ENCODE results near the gene MEAK7. TPM values are rescaled to one million over a fixed set of nuclear protein-coding genes. Genes with fewer than 3 reads are reported as not detected.

The MEAK7 gene
- total RNA-seq, 2 donors from 2014 or later: 6.7 to 11.2 TPM

DNA sequence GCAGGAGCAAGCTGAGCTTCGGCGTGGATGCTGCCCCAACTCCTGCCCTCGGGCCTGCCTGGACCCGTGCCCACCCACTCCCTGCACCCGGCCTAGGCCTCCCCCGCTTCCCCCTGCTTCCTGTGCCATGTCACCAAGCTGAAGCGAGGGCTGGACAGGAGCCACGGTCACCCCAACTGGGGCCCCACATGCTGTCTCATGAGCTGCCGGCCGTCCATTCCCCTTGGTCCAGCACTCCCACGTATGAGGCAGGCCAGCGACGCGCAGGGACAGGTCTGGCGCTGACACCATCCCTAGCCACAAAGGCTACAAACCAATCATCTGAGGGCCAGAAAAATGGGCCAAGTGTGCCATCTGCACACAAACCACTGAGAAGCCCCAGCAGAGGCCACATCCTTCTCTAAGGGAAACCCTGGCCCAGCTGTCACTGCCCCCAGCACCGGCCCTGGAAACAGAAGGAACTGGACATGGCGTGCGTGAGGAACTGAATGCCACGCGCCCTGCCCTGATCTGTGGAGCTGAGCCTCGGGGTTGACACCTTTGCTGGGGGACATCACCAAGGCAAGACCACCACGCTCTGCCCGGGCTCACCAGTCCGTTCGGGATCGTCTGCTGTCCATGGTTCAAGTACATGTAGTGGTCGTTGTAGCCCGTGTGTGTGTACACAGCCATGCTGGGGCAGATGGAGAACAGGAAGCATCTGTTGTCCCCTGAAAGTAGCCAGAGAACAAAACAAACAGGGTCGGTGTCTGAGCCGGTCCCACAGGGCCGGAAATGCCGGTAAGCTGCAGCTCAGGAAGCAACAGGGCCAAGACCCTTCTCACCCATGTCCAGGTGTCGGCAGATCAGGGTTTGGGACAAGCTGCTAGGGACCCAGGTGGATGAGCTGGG is 22.2 kb downstream of the MEAK7 start:
- H3K36me3 ChIP-seq (replicated peaks in 1 of 2; ENCODE audit: insufficient read depth in 1 of 2, low read depth in 2 of 2): no peaks in the 10 kb centered on the region
- intact Hi-C loops (cut with DNase I): no loop called here
- WGBS, 2 donors: 76 to 91% methylated on average over 22 to 28 of the region's 33 CpGs
- H3K9me3 ChIP-seq: no peaks in the 10 kb centered on the region
- H3K27me3 ChIP-seq: no peaks in the 10 kb centered on the region
- DNase-seq (no peak), ATAC-seq (no peak)
- no peak for TF ChIP-seq POLR2A (IDR thresholded peaks at IDR 0.05)
- TF ChIP-seq, protein P1, sequence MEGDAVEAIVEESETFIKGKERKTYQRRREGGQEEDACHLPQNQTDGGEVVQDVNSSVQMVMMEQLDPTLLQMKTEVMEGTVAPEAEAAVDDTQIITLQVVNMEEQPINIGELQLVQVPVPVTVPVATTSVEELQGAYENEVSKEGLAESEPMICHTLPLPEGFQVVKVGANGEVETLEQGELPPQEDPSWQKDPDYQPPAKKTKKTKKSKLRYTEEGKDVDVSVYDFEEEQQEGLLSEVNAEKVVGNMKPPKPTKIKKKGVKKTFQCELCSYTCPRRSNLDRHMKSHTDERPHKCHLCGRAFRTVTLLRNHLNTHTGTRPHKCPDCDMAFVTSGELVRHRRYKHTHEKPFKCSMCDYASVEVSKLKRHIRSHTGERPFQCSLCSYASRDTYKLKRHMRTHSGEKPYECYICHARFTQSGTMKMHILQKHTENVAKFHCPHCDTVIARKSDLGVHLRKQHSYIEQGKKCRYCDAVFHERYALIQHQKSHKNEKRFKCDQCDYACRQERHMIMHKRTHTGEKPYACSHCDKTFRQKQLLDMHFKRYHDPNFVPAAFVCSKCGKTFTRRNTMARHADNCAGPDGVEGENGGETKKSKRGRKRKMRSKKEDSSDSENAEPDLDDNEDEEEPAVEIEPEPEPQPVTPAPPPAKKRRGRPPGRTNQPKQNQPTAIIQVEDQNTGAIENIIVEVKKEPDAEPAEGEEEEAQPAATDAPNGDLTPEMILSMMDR (IDR thresholded peaks at IDR 0.05): no peak
- H3K27ac ChIP-seq: no peak overlapping the region
- no peak overlapping the region for H3K4me3 ChIP-seq
- no peaks in the 10 kb centered on the region for H3K4me1 ChIP-seq

DNA sequence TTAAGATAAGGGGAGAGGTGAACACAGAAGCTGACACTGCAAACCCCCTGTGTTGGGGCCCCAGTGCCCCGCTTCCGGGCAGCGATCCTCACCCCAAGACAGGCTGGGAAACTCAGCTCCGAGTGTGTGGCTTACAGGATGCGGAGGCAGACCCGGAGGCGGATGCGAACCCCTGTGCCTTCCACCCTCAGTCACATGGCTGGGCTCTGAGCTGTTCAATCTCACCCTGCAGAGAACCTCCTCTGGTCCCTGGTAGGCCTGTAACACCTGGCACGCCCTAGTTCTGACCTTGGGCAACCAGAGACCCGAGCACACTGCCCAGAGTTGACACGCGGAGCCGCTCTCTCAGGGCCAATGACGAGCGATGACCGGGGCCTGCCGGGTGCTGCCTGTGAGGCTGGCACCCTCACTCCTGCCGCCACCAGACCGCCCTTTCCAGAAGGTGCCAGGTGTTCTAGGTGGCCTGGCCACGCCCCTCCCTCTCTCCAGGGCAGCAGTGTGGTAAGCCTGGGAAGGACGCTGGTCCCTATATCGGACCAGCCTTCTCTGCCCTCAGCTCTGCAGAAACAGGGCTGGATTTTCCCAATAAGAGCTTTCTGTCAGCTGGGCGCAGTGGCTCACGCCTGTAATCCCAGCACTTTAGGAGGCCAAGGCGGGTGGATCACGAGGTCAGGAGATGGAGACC is 23.3 kb downstream of the MEAK7 start:
- Histone ChIP-seq H3K36me3 (replicated peaks in 1 of 2; ENCODE audit: insufficient read depth in 1 of 2, low read depth in 2 of 2) (no peaks in the 10 kb centered on the region), H3K9me3 (no peaks in the 10 kb centered on the region), H3K27me3 (no peaks in the 10 kb centered on the region), H3K27ac (no peak overlapping the region), H3K4me1 (no peaks in the 10 kb centered on the region), H3K4me3 (no peak overlapping the region)
- ATAC-seq: no peak
- intact Hi-C loops (cut with DNase I): no loop called here
- WGBS, 2 donors: 88 to 89% methylated on average over 15 to 26 of the region's 26 CpGs
- DNase-seq: no peak
- TF ChIP-seq, protein P1 (IDR thresholded peaks at IDR 0.05): no peak
- TF ChIP-seq POLR2A (IDR thresholded peaks at IDR 0.05): no peak

DNA sequence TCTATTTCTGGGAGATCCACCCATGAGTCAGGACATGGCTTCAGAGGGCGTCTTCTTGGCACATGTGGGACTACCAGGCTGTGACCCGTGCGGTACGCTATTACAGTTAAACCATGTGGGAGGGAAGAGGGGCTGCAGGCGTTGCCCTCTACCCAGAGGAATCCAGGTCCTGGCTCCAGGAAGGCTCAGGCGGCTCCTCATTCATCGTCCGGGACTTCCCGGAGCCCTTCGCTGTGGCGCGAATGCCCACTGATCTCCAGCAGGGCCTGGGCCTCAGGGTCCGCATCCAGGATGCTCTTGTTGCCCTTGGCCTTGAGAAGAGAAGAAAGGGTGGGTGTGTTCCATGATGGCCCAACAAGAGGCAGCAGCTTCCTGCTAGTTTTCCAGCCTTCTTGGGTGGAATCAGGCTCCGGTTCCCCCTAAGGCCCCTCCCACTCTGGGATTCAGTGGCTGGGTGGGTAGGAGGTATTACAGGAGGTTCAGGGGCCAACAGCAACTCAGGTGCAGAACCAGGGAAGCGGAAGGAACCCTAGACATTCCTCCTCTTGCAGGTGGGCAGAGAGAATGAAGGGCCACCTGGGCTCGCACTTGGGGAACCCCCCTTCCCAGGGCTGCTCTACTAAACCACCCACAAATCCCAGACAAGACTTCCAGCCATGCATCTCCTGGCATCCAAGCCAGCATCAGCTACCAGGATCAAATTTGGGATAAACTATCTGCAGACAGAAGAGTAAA is 24.6 kb downstream of the MEAK7 start:
- H3K27ac ChIP-seq: no peak overlapping the region
- ATAC-seq (no peak), DNase-seq (no peak)
- H3K9me3 ChIP-seq: no peaks in the 10 kb centered on the region
- WGBS, 2 donors: 92 to 95% methylated on average over 13 to 16 of the region's 16 CpGs
- H3K4me1 ChIP-seq: no peaks in the 10 kb centered on the region
- no peaks in the 10 kb centered on the region for H3K27me3 ChIP-seq
- intact Hi-C loops (cut with DNase I): no loop called here
- no peak for TF ChIP-seq POLR2A (IDR thresholded peaks at IDR 0.05)
- TF ChIP-seq, protein P1 (IDR thresholded peaks at IDR 0.05): no peak
- H3K36me3 ChIP-seq (replicated peaks in 1 of 2; ENCODE audit: insufficient read depth in 1 of 2, low read depth in 2 of 2): no peaks in the 10 kb centered on the region
- H3K4me3 ChIP-seq: no peak overlapping the region

DNA sequence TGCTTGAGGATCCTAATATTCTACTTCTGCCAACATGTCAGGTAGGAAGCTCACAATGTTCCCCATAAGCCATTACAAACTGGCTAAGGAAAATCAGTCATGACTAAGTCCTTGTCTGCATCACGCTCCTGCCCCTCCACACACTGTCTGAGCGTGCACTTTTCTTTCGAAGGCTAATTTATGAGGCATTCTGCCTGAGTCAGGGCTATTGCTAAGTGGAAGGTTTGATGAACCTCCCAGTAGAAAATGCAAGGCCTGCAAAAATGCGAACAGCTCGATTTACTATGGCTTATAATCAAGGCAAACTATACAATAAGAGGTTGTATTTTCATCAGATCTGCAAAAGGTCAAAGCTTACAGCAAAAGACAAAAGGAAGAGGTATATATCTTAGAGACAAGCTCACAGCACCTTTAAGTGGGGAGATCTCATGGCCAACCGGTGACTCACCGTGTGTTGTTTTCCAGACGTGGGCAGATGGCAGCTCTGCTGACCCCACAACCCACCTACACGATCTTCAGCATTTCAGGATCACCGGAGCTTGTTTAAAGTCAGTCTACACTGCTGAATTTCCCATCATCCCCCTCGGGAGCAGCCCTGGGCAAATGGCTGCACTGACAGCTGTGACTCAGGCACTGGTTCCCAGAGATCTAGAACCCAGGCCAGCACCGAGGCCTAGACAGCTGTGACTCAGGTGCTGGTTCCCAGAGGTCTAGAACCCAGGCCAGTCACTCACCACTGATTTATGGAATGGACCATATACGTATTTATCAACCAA is 26.1 kb downstream of the MEAK7 start:
- H3K4me1 ChIP-seq: no peaks in the 10 kb centered on the region
- no peak overlapping the region for H3K27ac ChIP-seq
- WGBS, 2 donors: 79 to 90% methylated on average over 10 to 13 of the region's 13 CpGs
- no peaks in the 10 kb centered on the region for H3K36me3 ChIP-seq (replicated peaks in 1 of 2; ENCODE audit: insufficient read depth in 1 of 2, low read depth in 2 of 2)
- intact Hi-C loops (cut with DNase I): no loop called here
- no peaks in the 10 kb centered on the region for H3K9me3 ChIP-seq
- H3K27me3 ChIP-seq: no peaks in the 10 kb centered on the region
- no peak overlapping the region for H3K4me3 ChIP-seq
- TF ChIP-seq POLR2A (IDR thresholded peaks at IDR 0.05): no peak
- TF ChIP-seq, protein P1 (IDR thresholded peaks at IDR 0.05): no peak
- no peak for DNase-seq
- ATAC-seq: no peak

Measured in body of pancreas (tissue), 4 donors.